ENCODE measurements around the gene LPAR1.

DNA sequence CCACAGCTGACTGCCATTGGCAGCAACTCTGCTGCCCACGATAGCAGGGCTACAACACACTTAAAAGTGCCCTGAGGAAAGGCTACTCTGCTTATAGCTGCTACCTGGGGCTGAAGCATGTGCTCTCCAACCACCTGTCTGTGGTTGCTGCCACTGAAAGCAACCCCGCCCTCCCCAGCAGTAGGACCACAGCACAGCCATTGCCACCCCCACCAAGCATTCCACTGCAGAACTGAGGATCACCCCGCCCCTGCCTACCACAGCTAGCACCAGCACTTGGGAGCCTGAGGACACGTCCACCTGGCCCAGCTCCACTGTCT lies 85.8 kb downstream of the LPAR1 start:
- TF ChIP-seq, protein P1, sequence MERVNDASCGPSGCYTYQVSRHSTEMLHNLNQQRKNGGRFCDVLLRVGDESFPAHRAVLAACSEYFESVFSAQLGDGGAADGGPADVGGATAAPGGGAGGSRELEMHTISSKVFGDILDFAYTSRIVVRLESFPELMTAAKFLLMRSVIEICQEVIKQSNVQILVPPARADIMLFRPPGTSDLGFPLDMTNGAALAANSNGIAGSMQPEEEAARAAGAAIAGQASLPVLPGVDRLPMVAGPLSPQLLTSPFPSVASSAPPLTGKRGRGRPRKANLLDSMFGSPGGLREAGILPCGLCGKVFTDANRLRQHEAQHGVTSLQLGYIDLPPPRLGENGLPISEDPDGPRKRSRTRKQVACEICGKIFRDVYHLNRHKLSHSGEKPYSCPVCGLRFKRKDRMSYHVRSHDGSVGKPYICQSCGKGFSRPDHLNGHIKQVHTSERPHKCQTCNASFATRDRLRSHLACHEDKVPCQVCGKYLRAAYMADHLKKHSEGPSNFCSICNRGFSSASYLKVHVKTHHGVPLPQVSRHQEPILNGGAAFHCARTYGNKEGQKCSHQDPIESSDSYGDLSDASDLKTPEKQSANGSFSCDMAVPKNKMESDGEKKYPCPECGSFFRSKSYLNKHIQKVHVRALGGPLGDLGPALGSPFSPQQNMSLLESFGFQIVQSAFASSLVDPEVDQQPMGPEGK (CRISPR knock-in tag; IDR thresholded peaks at IDR 0.05; ENCODE audit: borderline replicate concordance) = no peak
- no peak for TF ChIP-seq OSR1 (CRISPR knock-in tag; IDR thresholded peaks at IDR 0.05)
- no peak for TF ChIP-seq GLIS3 (CRISPR knock-in tag; IDR thresholded peaks at IDR 0.05)
- no peak for TF ChIP-seq BACH2 (CRISPR knock-in tag; IDR thresholded peaks at IDR 0.05; ENCODE audit: borderline replicate concordance)
- TF ChIP-seq CREB5 (CRISPR knock-in tag; IDR thresholded peaks at IDR 0.05; ENCODE audit: low read depth) = no peak
- no peak for TF ChIP-seq TSHZ2 (CRISPR knock-in tag; IDR thresholded peaks at IDR 0.05)
- TF ChIP-seq, protein P2, sequence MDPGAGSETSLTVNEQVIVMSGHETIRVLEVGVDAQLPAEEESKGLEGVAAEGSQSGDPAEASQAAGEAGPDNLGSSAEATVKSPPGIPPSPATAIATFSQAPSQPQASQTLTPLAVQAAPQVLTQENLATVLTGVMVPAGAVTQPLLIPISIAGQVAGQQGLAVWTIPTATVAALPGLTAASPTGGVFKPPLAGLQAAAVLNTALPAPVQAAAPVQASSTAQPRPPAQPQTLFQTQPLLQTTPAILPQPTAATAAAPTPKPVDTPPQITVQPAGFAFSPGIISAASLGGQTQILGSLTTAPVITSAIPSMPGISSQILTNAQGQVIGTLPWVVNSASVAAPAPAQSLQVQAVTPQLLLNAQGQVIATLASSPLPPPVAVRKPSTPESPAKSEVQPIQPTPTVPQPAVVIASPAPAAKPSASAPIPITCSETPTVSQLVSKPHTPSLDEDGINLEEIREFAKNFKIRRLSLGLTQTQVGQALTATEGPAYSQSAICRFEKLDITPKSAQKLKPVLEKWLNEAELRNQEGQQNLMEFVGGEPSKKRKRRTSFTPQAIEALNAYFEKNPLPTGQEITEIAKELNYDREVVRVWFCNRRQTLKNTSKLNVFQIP (CRISPR knock-in tag; IDR thresholded peaks at IDR 0.05; ENCODE audit: borderline replicate concordance, low read depth) = no peak
